Measurements from ENCODE around the gene MYO1E. TPM values are rescaled to one million over a fixed set of nuclear protein-coding genes. Genes with fewer than 3 reads are reported as not detected.

Gene MYO1E
- total and polyA plus RNA-seq, 3 experiments from 2014 or later: 1.1 to 15.4 (median 15.3) TPM

DNA sequence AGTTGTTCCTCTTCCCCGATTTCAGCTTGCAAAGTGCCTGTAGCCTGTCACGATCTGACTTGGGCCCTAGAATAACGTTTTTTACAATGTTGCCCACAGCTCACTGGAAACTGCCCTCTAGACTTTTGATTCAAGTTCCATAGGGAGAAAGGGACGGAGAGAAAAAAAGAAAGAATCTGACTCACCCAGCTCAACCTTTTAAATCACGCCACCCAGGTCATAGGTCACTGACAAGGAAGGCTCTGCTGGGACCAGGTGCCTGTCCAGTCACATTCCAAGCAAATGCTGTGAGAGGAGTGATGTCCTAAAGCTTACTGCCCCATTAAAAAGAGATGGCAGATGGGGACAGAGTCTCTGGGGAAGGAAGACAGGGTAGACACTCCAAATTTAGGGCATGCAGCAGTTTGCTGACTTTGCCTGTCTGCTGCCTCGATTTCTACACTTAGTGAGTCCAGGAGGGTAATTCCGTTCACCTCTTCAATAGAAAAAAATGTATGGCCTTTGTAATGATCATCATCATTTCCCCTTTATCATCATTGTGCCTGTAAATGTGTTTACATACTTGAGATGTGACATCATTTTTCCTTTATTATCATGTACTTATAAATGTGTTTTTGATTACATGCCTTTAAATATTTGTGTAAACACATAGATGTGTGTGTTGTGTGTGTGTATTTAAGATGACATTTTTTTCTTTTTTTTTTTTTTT lies 8.4 kb upstream of the MYO1E start:
- no peak overlapping the region for H3K27ac Mint-ChIP-seq
- H3K9me3 Mint-ChIP-seq: no peaks in the 10 kb centered on the region
- Histone ChIP-seq H3K9me3 (ENCODE audit: low read length) (no peaks in the 10 kb centered on the region), H3K27me3 (ENCODE audit: insufficient read depth, low read length, poor library complexity, severe bottlenecking) (no peaks in the 10 kb centered on the region), H3K27ac (ENCODE audit: low read depth, low read length) (no peak overlapping the region), H3K4me3 (ENCODE audit: low read length) (no peak overlapping the region), H3K36me3 (ENCODE audit: insufficient read depth, low read length) (no peaks in the 10 kb centered on the region), H3K4me1 (ENCODE audit: insufficient read depth, low read length) (peaks cover 6% of the 10 kb centered on the region)
- H3K27me3 Mint-ChIP-seq: peaks cover 8% of the 10 kb centered on the region in 2 donors
- ChIA-PET CTCF (no interaction called here), POLR2A (no interaction called here)
- no peak for DNase-seq
- no peaks in the 10 kb centered on the region for H3K36me3 Mint-ChIP-seq
- H3K4me1 Mint-ChIP-seq: peaks cover 10 to 17% (median 12%) of the 10 kb centered on the region in 3 donors
- no peak overlapping the region for H3K4me3 Mint-ChIP-seq

DNA sequence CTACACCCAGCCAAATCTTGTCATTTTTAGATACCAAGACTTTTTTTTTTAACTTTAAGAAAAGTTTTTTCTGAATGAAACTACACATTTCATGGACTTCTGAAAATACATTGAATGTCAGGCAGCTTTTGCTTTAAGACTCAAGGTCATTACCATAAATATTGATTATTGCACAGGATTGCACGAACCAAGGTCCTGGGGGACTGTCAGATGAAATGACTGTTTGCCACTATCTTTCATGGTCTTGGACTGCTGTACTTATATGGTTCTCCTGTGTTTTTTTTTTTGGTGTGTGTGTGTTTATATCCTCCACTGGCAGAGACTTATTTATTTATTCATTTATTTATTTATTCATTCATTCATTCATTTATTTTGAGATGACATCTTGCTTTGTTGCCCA lies 6.9 kb upstream of the MYO1E start:
- Histone ChIP-seq H3K4me1 (ENCODE audit: insufficient read depth, low read length) (no peaks in the 10 kb centered on the region), H3K4me3 (ENCODE audit: low read length) (no peak overlapping the region), H3K36me3 (ENCODE audit: insufficient read depth, low read length) (no peaks in the 10 kb centered on the region), H3K27me3 (ENCODE audit: insufficient read depth, low read length, poor library complexity, severe bottlenecking) (no peaks in the 10 kb centered on the region), H3K9me3 (ENCODE audit: low read length) (no peaks in the 10 kb centered on the region), H3K27ac (ENCODE audit: low read depth, low read length) (no peak overlapping the region)
- no peak for DNase-seq
- CTCF ChIA-PET: interaction anchor here (1.1 kb wide), 1 partner anchor 19 kb away, joined by 3 read pairs; no protein-coding TSS in a partner anchor
- POLR2A ChIA-PET: no interaction called here
- no peak overlapping the region for H3K4me3 Mint-ChIP-seq
- H3K27ac Mint-ChIP-seq: no peak overlapping the region
- H3K27me3 Mint-ChIP-seq: peaks cover 15 to 17% of the 10 kb centered on the region in 2 donors
- H3K36me3 Mint-ChIP-seq: no peaks in the 10 kb centered on the region
- H3K9me3 Mint-ChIP-seq: no peaks in the 10 kb centered on the region
- H3K4me1 Mint-ChIP-seq: peaks cover 4 to 10% (median 4%) of the 10 kb centered on the region in 3 donors

DNA sequence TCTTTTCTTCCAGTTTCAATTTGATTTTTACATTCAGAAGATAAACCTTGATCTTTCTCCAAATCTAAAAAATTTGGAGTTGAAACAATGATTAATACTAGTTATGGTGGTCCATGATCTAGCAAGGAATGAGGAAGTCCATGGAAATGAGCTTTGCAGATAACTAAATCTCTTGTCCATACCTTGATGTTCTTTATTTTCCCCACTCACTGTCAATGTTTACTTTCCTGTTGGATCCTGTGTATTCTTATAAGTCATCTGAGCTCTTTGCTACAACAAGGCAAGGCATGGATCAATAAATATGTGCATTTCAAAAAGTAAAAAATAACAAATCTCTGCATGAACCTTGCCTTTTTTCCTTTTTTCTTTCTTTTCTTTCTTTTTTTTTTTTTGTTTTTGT lies 6.2 kb upstream of the MYO1E start:
- Mint-ChIP-seq H3K4me1 (peaks cover 0 to 5% (median 2%) of the 10 kb centered on the region in 3 donors), H3K36me3 (no peaks in the 10 kb centered on the region), H3K9me3 (no peaks in the 10 kb centered on the region), H3K4me3 (no peak overlapping the region), H3K27ac (no peak overlapping the region), H3K27me3 (peaks cover 22 to 24% of the 10 kb centered on the region in 2 donors)
- Histone ChIP-seq H3K36me3 (ENCODE audit: insufficient read depth, low read length) (no peaks in the 10 kb centered on the region), H3K9me3 (ENCODE audit: low read length) (no peaks in the 10 kb centered on the region), H3K27ac (ENCODE audit: low read depth, low read length) (no peak overlapping the region), H3K4me1 (ENCODE audit: insufficient read depth, low read length) (no peaks in the 10 kb centered on the region), H3K4me3 (ENCODE audit: low read length) (no peak overlapping the region), H3K27me3 (ENCODE audit: insufficient read depth, low read length, poor library complexity, severe bottlenecking) (peaks cover 3% of the 10 kb centered on the region)
- ChIA-PET CTCF (no interaction called here), POLR2A (interaction anchor here (0.7 kb wide), 1 partner anchor 874 kb away, joined by 4 read pairs; no protein-coding TSS in a partner anchor)
- no peak for DNase-seq

DNA sequence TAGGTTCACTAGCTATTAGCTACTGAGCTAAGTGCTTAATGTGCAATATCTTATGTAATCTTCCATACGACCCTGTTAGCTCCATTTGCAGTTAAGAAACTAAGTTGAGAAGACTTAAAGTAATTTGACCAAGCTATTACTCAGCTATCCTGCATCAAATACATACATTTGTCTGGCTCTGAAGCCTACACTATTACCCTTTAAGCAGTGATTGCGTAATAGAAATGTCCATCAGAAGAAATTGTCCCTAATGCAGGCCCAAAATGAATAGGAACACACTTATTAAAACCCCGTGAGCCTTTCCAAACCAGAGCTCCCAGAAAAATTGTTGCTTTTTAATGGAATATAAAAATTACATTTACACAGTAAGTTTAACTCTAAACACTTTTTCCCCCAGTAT lies 5.3 kb upstream of the MYO1E start:
- CTCF ChIA-PET: no interaction called here
- H3K4me3 Mint-ChIP-seq: no peak overlapping the region
- no peaks in the 10 kb centered on the region for H3K9me3 Mint-ChIP-seq
- peaks cover 4 to 13% (median 6%) of the 10 kb centered on the region in 3 donors for H3K4me1 Mint-ChIP-seq
- POLR2A ChIA-PET: no interaction called here
- Histone ChIP-seq H3K4me1 (ENCODE audit: insufficient read depth, low read length) (peaks cover 2% of the 10 kb centered on the region), H3K4me3 (ENCODE audit: low read length) (no peak overlapping the region), H3K27me3 (ENCODE audit: insufficient read depth, low read length, poor library complexity, severe bottlenecking) (peaks cover 11% of the 10 kb centered on the region), H3K36me3 (ENCODE audit: insufficient read depth, low read length) (no peaks in the 10 kb centered on the region), H3K27ac (ENCODE audit: low read depth, low read length) (no peak overlapping the region), H3K9me3 (ENCODE audit: low read length) (no peaks in the 10 kb centered on the region)
- no peaks in the 10 kb centered on the region for H3K36me3 Mint-ChIP-seq
- no peak for DNase-seq
- no peak overlapping the region for H3K27ac Mint-ChIP-seq
- H3K27me3 Mint-ChIP-seq: peaks cover 29 to 33% of the 10 kb centered on the region in 2 donors

DNA sequence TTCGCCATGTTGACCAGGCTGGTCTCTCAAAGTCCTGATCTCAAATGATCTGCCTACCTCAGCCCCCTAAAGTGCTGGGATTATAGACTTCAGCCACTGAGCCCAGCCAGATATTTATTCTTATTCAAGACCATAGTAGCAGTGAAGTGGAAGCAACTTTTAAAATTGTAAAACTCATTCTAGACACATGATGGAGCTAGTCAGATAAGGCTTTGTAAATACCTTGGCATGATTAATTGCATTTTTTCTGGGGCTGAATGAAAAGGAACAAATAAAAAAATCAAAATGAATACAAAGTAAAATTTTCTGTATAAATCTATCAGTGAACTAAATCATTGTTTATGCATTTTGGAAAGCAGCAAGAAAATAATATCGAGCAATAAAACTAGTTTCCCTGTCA lies 4.1 kb upstream of the MYO1E start:
- CTCF ChIA-PET: interaction anchor here (0.8 kb wide), 1 partner anchor 16 kb away, joined by 3 read pairs; no protein-coding TSS in a partner anchor
- H3K4me3 Mint-ChIP-seq: no peak overlapping the region
- no peaks in the 10 kb centered on the region for H3K36me3 Mint-ChIP-seq
- Histone ChIP-seq H3K27ac (ENCODE audit: low read depth, low read length) (no peak overlapping the region), H3K9me3 (ENCODE audit: low read length) (no peaks in the 10 kb centered on the region), H3K4me1 (ENCODE audit: insufficient read depth, low read length) (peaks cover 5% of the 10 kb centered on the region), H3K36me3 (ENCODE audit: insufficient read depth, low read length) (no peaks in the 10 kb centered on the region), H3K4me3 (ENCODE audit: low read length) (no peak overlapping the region), H3K27me3 (ENCODE audit: insufficient read depth, low read length, poor library complexity, severe bottlenecking) (peaks cover 17% of the 10 kb centered on the region)
- POLR2A ChIA-PET: no interaction called here
- no peak overlapping the region for H3K27ac Mint-ChIP-seq
- no peaks in the 10 kb centered on the region for H3K9me3 Mint-ChIP-seq
- DNase-seq: no peak
- peaks cover 35 to 38% of the 10 kb centered on the region in 2 donors for H3K27me3 Mint-ChIP-seq
- peaks cover 10 to 13% (median 11%) of the 10 kb centered on the region in 3 donors for H3K4me1 Mint-ChIP-seq

DNA sequence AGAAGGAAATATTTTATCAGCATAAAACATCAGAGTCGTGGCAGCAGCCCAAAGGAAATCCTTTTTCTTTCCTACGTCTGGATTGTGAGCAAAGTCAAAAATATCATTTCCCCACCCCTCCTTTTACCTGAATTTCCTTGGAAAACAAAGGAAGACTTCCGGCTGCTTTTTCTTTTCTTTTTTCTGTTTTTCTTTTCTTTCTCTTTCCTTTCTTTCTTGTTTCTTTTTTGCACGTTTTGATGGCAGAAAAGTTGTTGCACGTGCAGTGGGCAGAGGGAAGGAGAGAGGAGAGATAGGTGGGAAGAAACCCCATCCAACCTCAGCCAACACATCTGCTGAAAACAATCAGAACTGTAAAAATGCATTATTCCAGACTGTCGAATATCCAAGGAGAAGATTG lies 544 bp upstream of the MYO1E start:
- Mint-ChIP-seq H3K27ac (peak overlapping the region in 1 of 8 donors; percentile 22), H3K9me3 (peaks cover 0 to 2% (median 0%) of the 10 kb centered on the region in 5 donors), H3K4me1 (peaks cover 17 to 23% (median 21%) of the 10 kb centered on the region in 3 donors), H3K27me3 (peaks cover 45 to 63% of the 10 kb centered on the region in 2 donors), H3K36me3 (peaks cover 0 to 5% (median 0%) of the 10 kb centered on the region in 3 donors), H3K4me3 (peak overlapping the region in 6 of 7 donors; percentile 88 to 91 (median 90))
- ChIA-PET POLR2A (no interaction called here), CTCF (no interaction called here)
- Histone ChIP-seq H3K4me3 (ENCODE audit: low read length) (no peak overlapping the region), H3K27me3 (ENCODE audit: insufficient read depth, low read length, poor library complexity, severe bottlenecking) (peaks cover 35% of the 10 kb centered on the region), H3K9me3 (ENCODE audit: low read length) (no peaks in the 10 kb centered on the region), H3K4me1 (ENCODE audit: insufficient read depth, low read length) (peaks cover 5% of the 10 kb centered on the region), H3K36me3 (ENCODE audit: insufficient read depth, low read length) (no peaks in the 10 kb centered on the region), H3K27ac (ENCODE audit: low read depth, low read length) (no peak overlapping the region)
- no peak for DNase-seq

DNA sequence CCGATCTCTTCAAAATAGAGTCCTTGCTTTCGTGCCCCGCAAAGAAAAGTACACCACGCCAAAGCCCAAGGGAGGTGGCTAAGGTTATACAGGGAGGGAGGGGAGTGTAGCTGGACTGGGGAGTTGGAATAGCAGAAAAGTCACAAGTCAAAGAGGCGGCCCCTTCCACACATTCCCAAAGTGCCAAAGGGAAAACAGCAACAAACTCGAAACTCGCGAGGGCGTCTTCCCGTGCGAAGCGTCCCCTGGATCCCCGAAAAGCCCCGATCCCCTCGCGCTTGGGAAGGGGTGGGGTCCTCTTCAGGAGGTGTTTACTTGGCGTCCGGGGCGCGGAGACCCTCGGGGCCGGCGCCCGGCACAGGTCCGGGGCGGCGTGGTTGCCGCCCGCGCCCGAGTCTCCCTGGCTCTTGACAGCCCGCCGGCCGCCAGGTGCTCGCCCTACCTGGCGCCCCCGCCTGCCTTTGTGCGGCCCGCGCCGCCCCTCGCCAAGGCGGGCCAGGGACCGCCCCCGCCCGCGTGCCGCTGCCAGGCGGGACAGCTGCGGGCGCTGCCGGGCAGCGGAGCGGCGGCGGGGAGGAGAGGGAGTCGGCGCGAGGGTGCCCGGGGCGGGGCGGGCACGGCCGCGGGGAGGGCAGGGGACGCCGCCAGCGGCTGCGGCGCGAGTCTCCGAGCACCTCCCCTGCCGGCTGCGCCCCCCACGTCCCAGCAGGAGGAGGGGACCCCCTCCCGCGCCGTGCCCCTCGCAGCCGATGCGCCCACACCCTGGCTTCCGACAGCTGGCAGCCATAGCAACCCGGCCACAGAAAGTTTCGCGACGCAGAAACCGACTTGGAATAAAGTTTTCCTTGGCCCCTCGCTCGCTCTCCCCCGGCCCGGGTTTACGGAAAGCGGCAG lies 966 bp downstream of the MYO1E start:
- peak overlapping the region in 3 of 8 donors; percentile 21 to 85 (median 70) for H3K27ac Mint-ChIP-seq
- Histone ChIP-seq H3K36me3 (ENCODE audit: insufficient read depth, low read length) (no peaks in the 10 kb centered on the region), H3K27ac (ENCODE audit: low read depth, low read length) (no peak overlapping the region), H3K27me3 (ENCODE audit: insufficient read depth, low read length, poor library complexity, severe bottlenecking) (peaks cover 35% of the 10 kb centered on the region), H3K9me3 (ENCODE audit: low read length) (no peaks in the 10 kb centered on the region), H3K4me3 (ENCODE audit: low read length) (peak overlapping the region; percentile 50), H3K4me1 (ENCODE audit: insufficient read depth, low read length) (peaks cover 5% of the 10 kb centered on the region)
- peaks cover 0 to 5% (median 0%) of the 10 kb centered on the region in 3 donors for H3K36me3 Mint-ChIP-seq
- H3K9me3 Mint-ChIP-seq: peaks cover 0 to 2% (median 0%) of the 10 kb centered on the region in 5 donors
- peaks cover 17 to 23% (median 21%) of the 10 kb centered on the region in 3 donors for H3K4me1 Mint-ChIP-seq
- peaks cover 43 to 63% of the 10 kb centered on the region in 2 donors for H3K27me3 Mint-ChIP-seq
- POLR2A ChIA-PET: no interaction called here
- peak in 2 of 5 donors; percentile 12 to 19 for DNase-seq
- CTCF ChIA-PET: no interaction called here
- peak overlapping the region; percentile 88 to 95 (median 92) for H3K4me3 Mint-ChIP-seq

DNA sequence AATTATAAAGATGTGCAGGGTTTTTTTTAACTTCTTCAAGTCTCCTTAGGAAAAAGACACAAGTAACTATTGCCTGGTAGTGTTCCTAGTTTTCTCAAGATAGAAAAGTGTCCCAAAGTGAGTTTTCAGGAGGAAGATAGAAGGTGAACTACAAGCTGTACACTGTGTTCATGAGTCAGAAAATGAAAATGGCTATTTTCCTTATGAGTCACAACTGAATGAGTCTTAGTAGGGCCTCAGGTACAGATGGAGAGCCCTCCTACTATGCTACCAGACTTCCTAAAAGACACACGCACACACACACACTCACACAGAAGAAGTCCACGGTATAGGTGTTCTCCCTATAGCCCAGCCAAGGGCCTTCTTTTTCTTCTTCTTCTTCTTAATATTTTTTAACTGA lies 3.1 kb downstream of the MYO1E start:
- POLR2A ChIA-PET: no interaction called here
- DNase-seq: no peak
- Mint-ChIP-seq H3K27ac (no peak overlapping the region), H3K9me3 (peaks cover 0 to 2% (median 0%) of the 10 kb centered on the region in 5 donors), H3K36me3 (peaks cover 0 to 5% (median 0%) of the 10 kb centered on the region in 3 donors), H3K4me3 (no peak overlapping the region), H3K4me1 (peaks cover 17 to 23% (median 21%) of the 10 kb centered on the region in 3 donors), H3K27me3 (peaks cover 39 to 57% of the 10 kb centered on the region in 2 donors)
- no peak overlapping the region for H3K27ac ChIP-seq (ENCODE audit: low read depth, low read length)
- peaks cover 5% of the 10 kb centered on the region for H3K4me1 ChIP-seq (ENCODE audit: insufficient read depth, low read length)
- H3K4me3 ChIP-seq (ENCODE audit: low read length): no peak overlapping the region
- peaks cover 35% of the 10 kb centered on the region for H3K27me3 ChIP-seq (ENCODE audit: insufficient read depth, low read length, poor library complexity, severe bottlenecking)
- CTCF ChIA-PET: no interaction called here
- no peaks in the 10 kb centered on the region for H3K9me3 ChIP-seq (ENCODE audit: low read length)
- no peaks in the 10 kb centered on the region for H3K36me3 ChIP-seq (ENCODE audit: insufficient read depth, low read length)

All from CD8-positive, alpha-beta memory T cell (primary cell).